ENCODE results near the gene FOXP1.

FOXP1 gene

DNA sequence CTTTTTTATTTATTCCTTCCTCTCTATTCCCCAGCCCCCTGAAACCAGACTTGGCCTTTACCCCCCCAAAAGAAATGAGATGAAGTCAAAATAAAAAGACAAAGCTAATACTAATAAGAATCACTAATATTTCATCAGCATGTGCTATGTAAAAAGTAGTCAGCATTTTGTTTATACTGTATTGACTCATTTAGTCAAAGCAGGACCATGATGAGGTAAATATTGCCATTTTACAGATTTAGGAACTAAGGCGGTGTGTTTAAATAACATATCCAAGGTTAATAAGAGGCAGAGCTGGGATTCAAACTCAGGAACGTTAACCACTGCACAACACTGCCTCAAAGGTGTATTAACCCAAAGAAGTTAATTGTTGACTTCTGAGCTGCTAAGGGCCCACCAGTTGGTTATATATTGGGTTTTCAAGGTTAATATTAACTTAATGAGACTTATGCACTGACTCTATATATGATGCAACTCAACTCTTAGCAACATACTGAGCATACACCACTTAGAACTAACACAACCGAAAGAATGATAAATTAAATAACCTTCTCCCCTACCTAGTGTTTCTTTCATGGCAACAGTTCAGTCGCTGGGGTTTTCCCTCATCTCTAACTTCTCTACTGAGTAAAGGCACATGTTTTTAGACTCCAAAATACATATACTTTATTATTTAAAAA lies 34.7 kb downstream of the FOXP1 start:
- H3K27ac ChIP-seq, result no peak overlapping the region
- H3K36me3 ChIP-seq, result no peaks in the 10 kb centered on the region
- TF ChIP-seq, protein P1, sequence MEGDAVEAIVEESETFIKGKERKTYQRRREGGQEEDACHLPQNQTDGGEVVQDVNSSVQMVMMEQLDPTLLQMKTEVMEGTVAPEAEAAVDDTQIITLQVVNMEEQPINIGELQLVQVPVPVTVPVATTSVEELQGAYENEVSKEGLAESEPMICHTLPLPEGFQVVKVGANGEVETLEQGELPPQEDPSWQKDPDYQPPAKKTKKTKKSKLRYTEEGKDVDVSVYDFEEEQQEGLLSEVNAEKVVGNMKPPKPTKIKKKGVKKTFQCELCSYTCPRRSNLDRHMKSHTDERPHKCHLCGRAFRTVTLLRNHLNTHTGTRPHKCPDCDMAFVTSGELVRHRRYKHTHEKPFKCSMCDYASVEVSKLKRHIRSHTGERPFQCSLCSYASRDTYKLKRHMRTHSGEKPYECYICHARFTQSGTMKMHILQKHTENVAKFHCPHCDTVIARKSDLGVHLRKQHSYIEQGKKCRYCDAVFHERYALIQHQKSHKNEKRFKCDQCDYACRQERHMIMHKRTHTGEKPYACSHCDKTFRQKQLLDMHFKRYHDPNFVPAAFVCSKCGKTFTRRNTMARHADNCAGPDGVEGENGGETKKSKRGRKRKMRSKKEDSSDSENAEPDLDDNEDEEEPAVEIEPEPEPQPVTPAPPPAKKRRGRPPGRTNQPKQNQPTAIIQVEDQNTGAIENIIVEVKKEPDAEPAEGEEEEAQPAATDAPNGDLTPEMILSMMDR (IDR thresholded peaks at IDR 0.05; ENCODE audit: low read depth, low read length), result no peak
- H3K9me3 ChIP-seq (ENCODE audit: severe bottlenecking), result no peaks in the 10 kb centered on the region
- no peak for DNase-seq
- no peaks in the 10 kb centered on the region for H3K27me3 ChIP-seq (ENCODE audit: insufficient read depth, low read depth, severe bottlenecking)
- no peak overlapping the region for H3K4me3 ChIP-seq (ENCODE audit: low read depth, low read length)

DNA sequence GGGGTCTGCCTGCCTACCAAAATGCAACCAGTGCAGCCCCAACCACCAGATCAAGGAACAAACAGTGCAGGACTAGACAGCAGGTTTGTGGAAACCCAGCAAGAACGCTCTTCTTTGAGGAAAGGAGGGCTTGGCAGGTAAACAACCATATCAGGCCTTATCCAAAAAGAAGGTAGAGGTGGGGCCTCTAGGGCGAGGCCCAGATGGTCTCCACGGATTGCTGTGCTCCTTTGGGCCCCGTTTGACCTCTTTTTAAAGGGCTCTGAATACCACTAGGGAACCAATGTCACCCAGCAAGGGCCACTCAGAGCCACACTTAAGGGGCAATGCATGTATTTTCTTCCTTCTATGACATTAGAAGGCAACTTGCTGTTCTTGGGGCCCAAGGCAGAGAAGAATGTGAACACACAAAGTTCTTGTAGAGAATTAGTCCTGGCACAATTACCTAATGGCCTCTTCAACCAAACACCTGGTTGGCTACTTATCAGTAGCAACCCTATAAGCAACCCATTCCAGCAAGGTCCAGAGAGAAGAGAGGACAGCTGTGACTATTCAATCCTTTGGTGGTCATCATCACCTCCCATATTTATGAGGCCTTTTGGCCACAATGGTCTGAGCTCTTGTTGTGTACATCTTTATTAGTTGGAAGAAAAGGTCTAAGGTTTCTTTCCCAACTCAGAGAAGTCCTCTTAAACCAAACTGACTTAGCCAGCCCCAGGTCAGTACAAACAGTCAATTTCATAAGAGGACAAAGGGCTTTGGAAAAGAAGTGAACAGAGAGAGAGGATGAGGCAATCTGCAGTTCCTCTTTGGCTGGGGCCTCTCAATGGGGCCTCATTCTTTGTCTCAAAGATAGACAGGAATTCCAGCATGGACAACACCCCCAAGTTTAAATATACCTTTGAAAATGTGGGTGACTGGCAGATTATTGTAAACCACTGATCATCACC lies 36.0 kb downstream of the FOXP1 start:
- TF ChIP-seq, protein P1 (IDR thresholded peaks at IDR 0.05; ENCODE audit: low read depth, low read length), result no peak
- no peak overlapping the region for H3K4me3 ChIP-seq (ENCODE audit: low read depth, low read length)
- no peaks in the 10 kb centered on the region for H3K36me3 ChIP-seq
- H3K27me3 ChIP-seq (ENCODE audit: insufficient read depth, low read depth, severe bottlenecking), result no peaks in the 10 kb centered on the region
- no peak for DNase-seq
- H3K9me3 ChIP-seq (ENCODE audit: severe bottlenecking), result no peaks in the 10 kb centered on the region
- no peak overlapping the region for H3K27ac ChIP-seq

DNA sequence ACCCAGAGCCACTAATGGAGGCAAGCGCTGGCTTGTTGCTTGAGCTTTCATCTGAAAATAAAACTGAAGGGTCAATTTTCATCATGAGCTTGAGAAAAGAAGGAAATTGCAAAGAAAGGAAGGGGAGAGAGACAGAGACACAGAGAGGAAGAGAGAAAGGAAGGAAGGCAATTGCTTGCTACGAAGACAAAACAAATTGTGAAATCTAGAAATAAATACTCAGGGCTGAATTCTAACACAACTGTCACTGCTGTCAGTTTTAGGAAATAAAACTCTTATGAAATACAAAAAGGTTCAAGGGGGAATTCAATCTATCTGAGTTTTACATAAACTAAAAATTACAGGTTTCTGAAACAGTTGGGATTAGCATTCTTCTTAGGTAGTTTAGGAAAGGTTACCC lies 36.7 kb downstream of the FOXP1 start:
- TF ChIP-seq, protein P1 (IDR thresholded peaks at IDR 0.05; ENCODE audit: low read depth, low read length), result no peak
- H3K9me3 ChIP-seq (ENCODE audit: severe bottlenecking), result no peaks in the 10 kb centered on the region
- H3K27ac ChIP-seq, result no peak overlapping the region
- no peak overlapping the region for H3K4me3 ChIP-seq (ENCODE audit: low read depth, low read length)
- H3K27me3 ChIP-seq (ENCODE audit: insufficient read depth, low read depth, severe bottlenecking), result no peaks in the 10 kb centered on the region
- no peaks in the 10 kb centered on the region for H3K36me3 ChIP-seq
- no peak for DNase-seq

DNA sequence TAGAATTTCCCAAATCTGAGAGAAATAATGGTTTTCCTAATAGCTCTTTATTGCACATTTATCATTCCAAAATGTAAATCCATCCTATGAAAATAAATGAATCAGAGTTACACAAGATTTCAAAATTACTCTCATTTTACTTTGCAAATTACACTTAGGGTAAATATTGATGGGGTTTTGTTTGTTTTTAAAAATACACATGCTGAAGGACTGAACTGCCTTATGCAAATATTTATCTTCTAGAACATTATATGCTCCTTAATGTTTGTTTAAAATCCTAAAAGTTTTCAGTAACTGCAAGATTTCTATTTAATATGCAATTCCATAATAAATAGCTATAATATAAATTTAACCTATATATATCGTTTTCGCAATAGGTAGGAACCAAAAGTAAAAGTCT lies 38.2 kb downstream of the FOXP1 start:
- no peaks in the 10 kb centered on the region for H3K36me3 ChIP-seq
- H3K27ac ChIP-seq, result no peak overlapping the region
- TF ChIP-seq, protein P1 (IDR thresholded peaks at IDR 0.05; ENCODE audit: low read depth, low read length), result no peak
- no peaks in the 10 kb centered on the region for H3K9me3 ChIP-seq (ENCODE audit: severe bottlenecking)
- H3K27me3 ChIP-seq (ENCODE audit: insufficient read depth, low read depth, severe bottlenecking), result no peaks in the 10 kb centered on the region
- H3K4me3 ChIP-seq (ENCODE audit: low read depth, low read length), result no peak overlapping the region
- DNase-seq, result no peak

DNA sequence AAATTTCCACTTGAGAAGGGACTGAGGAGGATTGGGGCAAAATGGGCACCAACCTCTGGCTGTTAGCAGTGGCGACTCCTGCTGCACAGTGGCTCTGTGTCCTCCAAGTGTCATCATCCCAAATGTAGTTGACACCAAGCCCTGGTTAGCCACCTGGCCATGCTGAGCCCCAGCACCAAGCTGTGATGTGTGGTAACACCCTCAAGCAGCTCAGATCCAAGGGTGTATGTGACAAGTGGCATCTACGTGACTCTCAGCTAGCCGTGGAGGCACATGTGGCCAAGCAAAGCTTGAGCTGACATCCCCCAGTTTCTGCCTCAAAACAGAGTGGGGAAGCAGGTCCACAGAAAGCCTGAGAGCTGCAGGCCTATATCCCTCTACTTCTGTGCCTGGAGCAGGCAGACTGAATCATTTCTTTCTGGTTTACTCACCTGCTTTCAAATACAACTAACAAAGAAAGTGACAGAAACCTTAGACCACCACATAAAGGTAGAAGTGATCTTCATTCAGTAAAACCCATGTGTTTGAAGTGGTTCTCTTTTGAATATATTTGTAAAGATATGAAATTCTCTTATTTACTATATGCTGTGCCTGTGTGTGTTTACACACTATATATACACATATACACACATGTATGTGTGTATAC lies 40.0 kb downstream of the FOXP1 start:
- Histone ChIP-seq H3K27ac (no peak overlapping the region), H3K4me3 (ENCODE audit: low read depth, low read length) (no peak overlapping the region), H3K27me3 (ENCODE audit: insufficient read depth, low read depth, severe bottlenecking) (no peaks in the 10 kb centered on the region), H3K36me3 (no peaks in the 10 kb centered on the region), H3K9me3 (ENCODE audit: severe bottlenecking) (no peaks in the 10 kb centered on the region)
- TF ChIP-seq, protein P1 (IDR thresholded peaks at IDR 0.05; ENCODE audit: low read depth, low read length), result no peak
- DNase-seq, result no peak

Data from WERI-Rb-1 (cell line).